Neural progenitor cell (in vitro differentiated cells): ENCODE measurements around the gene CNTNAP2. TPM values are rescaled to one million over a fixed set of nuclear protein-coding genes. Genes with fewer than 3 reads are reported as not detected.

Source experiments
- DNase-seq: peaks from one replicate; pipeline ENCODE4 v3.0.0-alpha.2; 2016; ENCODE audit warnings: low spot score
- H2AFZ ChIP-seq: fragments of 200-600 bp; sonication (generic); replicated peaks from 2 replicates; pipeline ENCODE4 v1.6.1; 2016; ENCODE audit warnings: antibody characterized with exemption
- H3F3A ChIP-seq: fragments of 200-600 bp; sonication (generic); 2 replicates; pipeline ENCODE4 v1.6.1; 2016; ENCODE audit warnings: antibody characterized with exemption, low read depth
- H3K27ac ChIP-seq: fragments of 200-600 bp; sonication (generic); 2 replicates; pipeline ENCODE4 v1.5.1; 2016; ENCODE audit warnings: mild to moderate bottlenecking
- H3K27me3 ChIP-seq: fragments of 200-600 bp; sonication (generic); 2 replicates; pipeline ENCODE4 v1.6.1; 2016; ENCODE audit warnings: mild to moderate bottlenecking, moderate library complexity
- H3K36me3 ChIP-seq: fragments of 200-600 bp; sonication (generic); 2 replicates; pipeline ENCODE4 v1.5.1; 2016
- H3K4me1 ChIP-seq: fragments of 200-600 bp; sonication (generic); 2 replicates; pipeline ENCODE4 v1.6.1; 2016; ENCODE audit warnings: mixed run types
- H3K4me2 ChIP-seq: fragments of 200-600 bp; sonication (generic); 2 replicates; pipeline ENCODE4 v1.6.1; 2016
- H3K4me3 ChIP-seq: fragments of 200-600 bp; sonication (generic); 2 replicates; pipeline ENCODE4 v1.5.1; 2016
- H3K79me2 ChIP-seq: fragments of 200-600 bp; sonication (generic); 2 replicates; pipeline ENCODE4 v1.6.1; 2016; ENCODE audit warnings: low read depth
- H3K9ac ChIP-seq: fragments of 200-600 bp; sonication (generic); 2 replicates; pipeline ENCODE4 v1.6.1; 2016
- H3K9me3 ChIP-seq: fragments of 200-600 bp; sonication (generic); 2 replicates; pipeline ENCODE4 v1.5.1; 2016; ENCODE audit warnings: low read depth
- H4K20me1 ChIP-seq: fragments of 200-600 bp; sonication (generic); 2 replicates; pipeline ENCODE4 v1.6.1; 2016; ENCODE audit warnings: low read depth
- H3K27ac Mint-ChIP-seq: 3 replicates; pipeline ENCODE4 v1.8.0; 2021; ENCODE audit warnings: mixed read lengths
- H3K27me3 Mint-ChIP-seq: 2 replicates; pipeline ENCODE4 v1.8.0; 2022; ENCODE audit warnings: low read depth, mild to moderate bottlenecking, inconsistent platforms, moderate library complexity, mixed read lengths; ENCODE audit not compliant: insufficient read depth
- H3K36me3 Mint-ChIP-seq: 3 replicates; pipeline ENCODE4 v1.8.0; 2021; ENCODE audit warnings: mixed read lengths
- H3K4me1 Mint-ChIP-seq: 3 replicates; pipeline ENCODE4 v1.8.0; 2021; ENCODE audit warnings: mixed read lengths
- H3K4me3 Mint-ChIP-seq: 3 replicates; pipeline ENCODE4 v1.8.0; 2021; ENCODE audit warnings: mild to moderate bottlenecking, moderate library complexity, mixed read lengths
- H3K9me3 Mint-ChIP-seq: 3 replicates; pipeline ENCODE4 v1.8.0; 2020; ENCODE audit warnings: mixed read lengths
- CTCF ChIP-seq: fragments of 200-600 bp; sonication (generic); IDR thresholded peaks from 2 replicates; pipeline ENCODE4 v1.5.1; 2017; ENCODE audit warnings: antibody characterized with exemption, mild to moderate bottlenecking
- EZH2 ChIP-seq: fragments of 200-600 bp; sonication (generic); IDR thresholded peaks from 2 replicates; pipeline ENCODE4 v1.6.1; 2017; ENCODE audit warnings: antibody characterized with exemption, mild to moderate bottlenecking, moderate library complexity
- EZH2phosphoT487 ChIP-seq: fragments of 200-600 bp; sonication (generic); IDR thresholded peaks from 2 replicates; pipeline ENCODE4 v1.6.1; 2017; ENCODE audit warnings: antibody characterized with exemption
- total RNA-seq: library from RNA; depleted of rRNA; stranded (reverse); fragments of >200 nt; gene quantifications from 2 replicates; pipeline ENCODE4 v1.2.3, GENCODE V29; 2015; ENCODE audit warnings: low replicate concordance

The CNTNAP2 gene
- total RNA-seq, 1 donor from 2014 or later: 126 TPM

GRCh38 chr7:146966274-146966673 lies 849.7 kb downstream of the CNTNAP2 start:
- TF ChIP-seq EZH2phosphoT487: no peak
- no peak for TF ChIP-seq CTCF
- no peak for TF ChIP-seq EZH2
- Histone ChIP-seq H3K4me1 (no peaks in the 10 kb centered on the region), H3K4me2 (no peak overlapping the region), H3K4me3 (no peak overlapping the region), H2AFZ (no peak overlapping the region), H3K9ac (no peak overlapping the region), H3K79me2 (no peaks in the 10 kb centered on the region), H3K9me3 (no peaks in the 10 kb centered on the region), H3K36me3 (no peaks in the 10 kb centered on the region), H3K27ac (no peak overlapping the region), H3F3A (no peaks in the 10 kb centered on the region), H4K20me1 (no peaks in the 10 kb centered on the region), H3K27me3 (no peaks in the 10 kb centered on the region)
- no peak for DNase-seq
- no peak overlapping the region for H3K27ac Mint-ChIP-seq
- peaks cover 10% of the 10 kb centered on the region for H3K4me1 Mint-ChIP-seq
- H3K27me3 Mint-ChIP-seq: no peaks in the 10 kb centered on the region
- H3K4me3 Mint-ChIP-seq: no peak overlapping the region
- H3K9me3 Mint-ChIP-seq: peaks cover 7% of the 10 kb centered on the region
- no peaks in the 10 kb centered on the region for H3K36me3 Mint-ChIP-seq

- Mint-ChIP-seq H3K27me3 (peaks cover 2% of the 10 kb centered on the region), H3K4me1 (no peaks in the 10 kb centered on the region), H3K36me3 (no peaks in the 10 kb centered on the region), H3K27ac (no peak overlapping the region), H3K4me3 (no peak overlapping the region), H3K9me3 (no peaks in the 10 kb centered on the region)
- H2AFZ ChIP-seq: no peak overlapping the region
- no peaks in the 10 kb centered on the region for H4K20me1 ChIP-seq
- H3K4me3 ChIP-seq: no peak overlapping the region
- H3K4me1 ChIP-seq: no peaks in the 10 kb centered on the region
- no peak for DNase-seq
- H3F3A ChIP-seq: no peaks in the 10 kb centered on the region
- no peak overlapping the region for H3K27ac ChIP-seq
- no peaks in the 10 kb centered on the region for H3K36me3 ChIP-seq
- no peaks in the 10 kb centered on the region for H3K27me3 ChIP-seq
- no peak overlapping the region for H3K9ac ChIP-seq
- TF ChIP-seq EZH2phosphoT487 (no peak), EZH2 (no peak), CTCF (no peak)
- H3K79me2 ChIP-seq: no peaks in the 10 kb centered on the region
- no peaks in the 10 kb centered on the region for H3K9me3 ChIP-seq
- H3K4me2 ChIP-seq: no peak overlapping the region
Observed at GRCh38 chr7:146982482-146982881, 865.9 kb downstream of the CNTNAP2 start.

GRCh38 chr7:146991596-146991995 lies 875.0 kb downstream of the CNTNAP2 start:
- Histone ChIP-seq H3K9ac (no peak overlapping the region), H4K20me1 (no peaks in the 10 kb centered on the region), H3F3A (no peaks in the 10 kb centered on the region), H3K36me3 (no peaks in the 10 kb centered on the region), H3K79me2 (no peaks in the 10 kb centered on the region), H3K27me3 (no peaks in the 10 kb centered on the region), H3K4me3 (no peak overlapping the region), H2AFZ (no peak overlapping the region), H3K4me2 (no peak overlapping the region), H3K4me1 (no peaks in the 10 kb centered on the region), H3K9me3 (no peaks in the 10 kb centered on the region), H3K27ac (no peak overlapping the region)
- no peaks in the 10 kb centered on the region for H3K4me1 Mint-ChIP-seq
- H3K36me3 Mint-ChIP-seq: no peaks in the 10 kb centered on the region
- no peaks in the 10 kb centered on the region for H3K27me3 Mint-ChIP-seq
- H3K27ac Mint-ChIP-seq: no peak overlapping the region
- no peak for DNase-seq
- no peak for TF ChIP-seq EZH2phosphoT487
- no peak for TF ChIP-seq EZH2
- TF ChIP-seq CTCF: no peak
- H3K9me3 Mint-ChIP-seq: no peaks in the 10 kb centered on the region
- no peak overlapping the region for H3K4me3 Mint-ChIP-seq
